HepG2 (cell line): ENCODE data around the gene EXOC3L4. TPM values are rescaled to one million over a fixed set of nuclear protein-coding genes. Genes with fewer than 3 reads are reported as not detected.
A peak's percentile ranks its signal among the peaks of the same experiment; 100 is the strongest.

Source experiments
- ETV5 ChIP-seq: IDR thresholded peaks from 2 replicates; pipeline ENCODE4 v1.6.1; 2018; ENCODE audit warnings: missing biosample characterization, missing genetic modification reagents, inconsistent platforms, borderline replicate concordance
- IRF9 ChIP-seq: sonication (generic); formaldehyde crosslinking; IDR thresholded peaks from 2 replicates; pipeline ENCODE4 v1.8.0; 2022; ENCODE audit warnings: missing genetic modification reagents, mild to moderate bottlenecking, borderline replicate concordance
- KLF6 ChIP-seq: IDR thresholded peaks from 2 replicates; pipeline ENCODE4 v1.8.0; 2016; ENCODE audit warnings: missing biosample characterization, missing genetic modification reagents
- MIER2 ChIP-seq: IDR thresholded peaks from 2 replicates; pipeline ENCODE4 v1.6.1; 2016; ENCODE audit warnings: missing biosample characterization, missing genetic modification reagents
- MXD1 ChIP-seq: sonication (generic); formaldehyde crosslinking; IDR thresholded peaks from 2 replicates; pipeline ENCODE4 v1.4.0; 2020; ENCODE audit warnings: mild to moderate bottlenecking, missing genetic modification reagents
- MYNN ChIP-seq: sonication (generic); formaldehyde crosslinking; IDR thresholded peaks from 2 replicates; pipeline ENCODE4 v1.4.0; 2020; ENCODE audit warnings: mild to moderate bottlenecking, low read depth, missing genetic modification reagents
- NKX3-1 ChIP-seq: sonication (generic); formaldehyde crosslinking; IDR thresholded peaks from 2 replicates; pipeline ENCODE4 v1.5.0; 2020; ENCODE audit warnings: missing genetic modification reagents
- PCBP2 ChIP-seq: fragments of 200-400 bp; formaldehyde crosslinking; optimal IDR thresholded peaks from 2 replicates; pipeline ENCODE3; 2018; ENCODE audit warnings: low read length, low read depth; ENCODE audit not compliant: poor library complexity, severe bottlenecking
- PITX1 ChIP-seq: sonication (generic); formaldehyde crosslinking; IDR thresholded peaks from 2 replicates; pipeline ENCODE4 v1.5.1; 2020; ENCODE audit warnings: mild to moderate bottlenecking, missing genetic modification reagents
- PRDM10 ChIP-seq: sonication (generic); formaldehyde crosslinking; IDR thresholded peaks from 2 replicates; pipeline ENCODE4 v1.4.0; 2020; ENCODE audit warnings: low read depth, missing genetic modification reagents
- RAD51 ChIP-seq: fragments of 450-650 bp; IDR thresholded peaks from 2 replicates; pipeline ENCODE4 v1.6.1; 2016; ENCODE audit warnings: borderline replicate concordance
- REXO4 ChIP-seq: sonication (generic); formaldehyde crosslinking; IDR thresholded peaks from 2 replicates; pipeline ENCODE4 v1.8.0; 2022; ENCODE audit warnings: missing genetic modification reagents, mild to moderate bottlenecking, borderline replicate concordance
- RFXAP ChIP-seq: sonication (generic); formaldehyde crosslinking; IDR thresholded peaks from 2 replicates; pipeline ENCODE4 v1.4.0; 2020; ENCODE audit warnings: missing genetic modification reagents, borderline replicate concordance
- SALL1 ChIP-seq: sonication (generic); formaldehyde crosslinking; IDR thresholded peaks from 2 replicates; pipeline ENCODE4 v1.8.0; 2022; ENCODE audit warnings: mild to moderate bottlenecking, missing genetic modification reagents
- YY1 ChIP-seq: IDR thresholded peaks from 2 replicates; pipeline ENCODE4 v1.6.1; 2011; ENCODE audit warnings: low read length, low read depth, moderate library complexity, mild to moderate bottlenecking; ENCODE audit not compliant: insufficient read depth, insufficient replicate concordance
- ZBTB20 ChIP-seq: sonication (generic); formaldehyde crosslinking; IDR thresholded peaks from 2 replicates; pipeline ENCODE4 v1.8.1; 2023; ENCODE audit warnings: missing genetic modification reagents, low read depth, mild to moderate bottlenecking, borderline replicate concordance
- ZBTB46 ChIP-seq: sonication (generic); formaldehyde crosslinking; IDR thresholded peaks from 2 replicates; pipeline ENCODE4 v1.4.0; 2020; ENCODE audit warnings: mild to moderate bottlenecking, missing genetic modification reagents, borderline replicate concordance
- ZBTB7B ChIP-seq: sonication (generic); formaldehyde crosslinking; IDR thresholded peaks from 2 replicates; pipeline ENCODE4 v1.4.0; 2020; ENCODE audit warnings: missing genetic modification reagents
- ZNF160 ChIP-seq: sonication (generic); formaldehyde crosslinking; IDR thresholded peaks from 2 replicates; pipeline ENCODE4 v1.8.0; 2022; ENCODE audit warnings: mild to moderate bottlenecking, inconsistent platforms, missing genetic modification reagents
- ZNF337 ChIP-seq: sonication (generic); formaldehyde crosslinking; IDR thresholded peaks from 2 replicates; pipeline ENCODE4 v1.5.1; 2020; ENCODE audit warnings: missing genetic modification reagents, low read depth, mild to moderate bottlenecking, borderline replicate concordance
- ZNF501 ChIP-seq: sonication (generic); formaldehyde crosslinking; IDR thresholded peaks from 2 replicates; pipeline ENCODE4 v1.5.1; 2020; ENCODE audit warnings: mild to moderate bottlenecking, moderate library complexity, missing genetic modification reagents
- ZNF891 ChIP-seq: sonication (generic); formaldehyde crosslinking; IDR thresholded peaks from 2 replicates; pipeline ENCODE4 v1.5.0; 2020; ENCODE audit warnings: mild to moderate bottlenecking, missing genetic modification reagents
- polyA plus RNA-seq, 8 experiments: library from polyadenylated mRNA; depleted of rRNA in 3 of 8; stranded (reverse) in 7 of 8; unstranded in 1 of 8; fragments of >200 nt; fragmentation: Illumina TruSeq in 4 of 8; extraction: Trizol in 4 of 8; gene quantifications; 2 replicates each; pipeline versions ENCODE4 v1.2.1 to v1.2.3, GENCODE V29; 2011 to 2016; ENCODE audit warnings: low read depth in 4 of 8, missing spikeins in 1 of 8, mixed read lengths in 1 of 8; ENCODE audit not compliant: insufficient read depth in 1 of 8
- total RNA-seq, 5 experiments: library from RNA; depleted of rRNA; stranded (reverse); fragments of >200 nt; fragmentation: Illumina TruSeq; extraction: Trizol; gene quantifications; 2 replicates each; pipeline ENCODE4 v1.2.3, GENCODE V29; 2016; ENCODE audit warnings: low read depth in 1 of 5

Gene EXOC3L4
- total and polyA plus RNA-seq, 2 of the 13 experiments (the other 11 are each of a cell fraction or from before 2014, with no cell fraction given), result 11.8 to 27.0 TPM

- TF ChIP-seq PRDM10, result no peak
- no peak for TF ChIP-seq ETV5 (CRISPR knock-in tag)
- 0 out of 2 replicates have a peak, but pooled peaks have one; percentile 52 for TF ChIP-seq ZBTB20 (CRISPR knock-in tag)
- TF ChIP-seq REXO4 (CRISPR knock-in tag), result no peak
- no peak for TF ChIP-seq PCBP2
- peak; percentile 11 for TF ChIP-seq YY1
- no peak for TF ChIP-seq ZBTB46 (CRISPR knock-in tag)
- no peak for TF ChIP-seq RFXAP (CRISPR knock-in tag)
- TF ChIP-seq ZNF160, result no peak
- TF ChIP-seq PITX1 (CRISPR knock-in tag), result peak; percentile 34; the same call in 1 of the 2 replicates
- TF ChIP-seq KLF6 (CRISPR knock-in tag), result no peak
- TF ChIP-seq MYNN (CRISPR knock-in tag), result no peak
- TF ChIP-seq MIER2 (CRISPR knock-in tag), result no peak
- TF ChIP-seq ZNF501 (CRISPR knock-in tag), result peak; percentile 50; the same call in 1 of the 2 replicates
- no peak for TF ChIP-seq RAD51
- 0 out of 2 replicates have a peak, but pooled peaks have one; percentile 33 for TF ChIP-seq ZNF337 (CRISPR knock-in tag)
- TF ChIP-seq NKX3-1 (CRISPR knock-in tag), result 0 out of 2 replicates have a peak, but pooled peaks have one; percentile 30
- peak; percentile 46; the same call in 1 of the 2 replicates for TF ChIP-seq ZNF891 (CRISPR knock-in tag)
- TF ChIP-seq ZBTB7B, result peak; percentile 80; the same call in 1 of the 2 replicates
- peak; percentile 54; the same call in 1 of the 2 replicates for TF ChIP-seq MXD1 (CRISPR knock-in tag)
- TF ChIP-seq IRF9 (CRISPR knock-in tag), result peak; percentile 26; the same call in 1 of the 2 replicates
- peak; percentile 39; the same call in 1 of the 2 replicates for TF ChIP-seq SALL1 (CRISPR knock-in tag)
Measured at GRCh38 chr14:103057372-103058163, 37.0 kb upstream of the EXOC3L4 start, which contains the start of gene CDC42BPB (continued).
